Activated T-cell treated with anti-CD3 and anti-CD28 coated beads, Interleukin-2, amount 50 U/mL, for 4 hours (primary cell): ENCODE measurements around the gene MED10. TPM values are rescaled to one million over a fixed set of nuclear protein-coding genes. Genes with fewer than 3 reads are reported as not detected.

Source experiments
- ATAC-seq, 2 donors: fragments of 200-7000 bp; cut with Tn5 transposase; one replicate each; pipeline ENCODE4 v1.10.0; 2021
- DNase-seq: peaks from one replicate; pipeline ENCODE4 v3.0.0-alpha.2; 2020
- H3K27me3 Mint-ChIP-seq: one replicate; pipeline ENCODE4 v1.8.0; 2021; ENCODE audit warnings: low read depth, mixed read lengths
- H3K36me3 Mint-ChIP-seq: one replicate; pipeline ENCODE4 v1.8.0; 2022; ENCODE audit warnings: mixed read lengths; ENCODE audit not compliant: insufficient read depth
- H3K4me1 Mint-ChIP-seq: one replicate; pipeline ENCODE4 v1.8.0; 2021; ENCODE audit warnings: low read depth, mixed read lengths
- H3K4me3 Mint-ChIP-seq: one replicate; pipeline ENCODE4 v1.8.0; 2021; ENCODE audit warnings: mild to moderate bottlenecking, moderate library complexity, mixed read lengths
- H3K9me3 Mint-ChIP-seq: one replicate; pipeline ENCODE4 v1.8.0; 2021; ENCODE audit warnings: mixed read lengths
- total RNA-seq, 3 donors: library from RNA; stranded (reverse); gene quantifications; one replicate each; pipeline ENCODE4 v1.2.1, GENCODE V29; 2021

Gene MED10
- total RNA-seq, 3 donors from 2014 or later = 82.1 to 97.3 (median 83.5) TPM

GRCh38 chr5:6407558-6408259, 29.4 kb upstream of the MED10 start:
- no peak overlapping the region for H3K4me3 Mint-ChIP-seq
- ATAC-seq = no peak
- H3K36me3 Mint-ChIP-seq = no peaks in the 10 kb centered on the region
- no peak for DNase-seq
- H3K9me3 Mint-ChIP-seq = no peaks in the 10 kb centered on the region
- peaks cover 18% of the 10 kb centered on the region for H3K27me3 Mint-ChIP-seq
- no peaks in the 10 kb centered on the region for H3K4me1 Mint-ChIP-seq

- DNase-seq (no peak), ATAC-seq (no peak)
- H3K9me3 Mint-ChIP-seq = no peaks in the 10 kb centered on the region
- H3K27me3 Mint-ChIP-seq = peaks cover 28% of the 10 kb centered on the region
- no peaks in the 10 kb centered on the region for H3K36me3 Mint-ChIP-seq
- H3K4me3 Mint-ChIP-seq = no peak overlapping the region
- H3K4me1 Mint-ChIP-seq = no peaks in the 10 kb centered on the region
These were observed 27.2 kb upstream of the MED10 start for GRCh38 chr5:6405591-6405990.

GRCh38 chr5:6404129-6404528, 25.8 kb upstream of the MED10 start:
- ATAC-seq (no peak), DNase-seq (no peak)
- Mint-ChIP-seq H3K36me3 (no peaks in the 10 kb centered on the region), H3K9me3 (no peaks in the 10 kb centered on the region), H3K27me3 (peaks cover 30% of the 10 kb centered on the region), H3K4me3 (no peak overlapping the region), H3K4me1 (no peaks in the 10 kb centered on the region)

GRCh38 chr5:6403416-6403815, 25.1 kb upstream of the MED10 start:
- no peaks in the 10 kb centered on the region for H3K4me1 Mint-ChIP-seq
- no peak for DNase-seq
- ATAC-seq = no peak

GRCh38 chr5:6402939-6403338, 24.6 kb upstream of the MED10 start:
- DNase-seq (no peak), ATAC-seq (no peak)
- peaks cover 26% of the 10 kb centered on the region for H3K27me3 Mint-ChIP-seq
- no peaks in the 10 kb centered on the region for H3K4me1 Mint-ChIP-seq
- no peaks in the 10 kb centered on the region for H3K36me3 Mint-ChIP-seq
- H3K9me3 Mint-ChIP-seq = no peaks in the 10 kb centered on the region
- no peak overlapping the region for H3K4me3 Mint-ChIP-seq

More at GRCh38 chr5:6403416-6403815, 25.1 kb upstream of the MED10 start:
- Mint-ChIP-seq H3K36me3 (no peaks in the 10 kb centered on the region), H3K27me3 (peaks cover 27% of the 10 kb centered on the region), H3K4me3 (no peak overlapping the region), H3K9me3 (no peaks in the 10 kb centered on the region)

DNA sequence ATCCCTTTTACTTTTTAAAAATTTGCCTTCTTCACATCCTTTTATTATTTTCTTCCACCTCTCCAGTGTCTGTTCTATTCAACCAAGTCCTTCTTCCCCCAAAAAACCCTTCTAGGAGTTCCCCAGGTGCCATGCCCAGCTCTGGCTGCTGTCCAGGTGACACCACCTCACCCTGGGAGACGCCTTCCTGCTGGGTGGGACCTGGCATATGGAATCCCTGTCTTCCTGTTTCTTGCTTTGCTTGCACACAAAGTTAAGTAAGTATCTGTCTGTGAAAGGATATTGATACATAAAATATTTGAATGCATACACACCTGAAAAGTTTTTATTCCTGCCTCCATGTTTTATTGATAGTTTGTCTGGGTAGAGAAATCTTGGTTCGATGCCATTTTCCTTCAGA, 23.1 kb upstream of the MED10 start:
- Mint-ChIP-seq H3K27me3 (peaks cover 22% of the 10 kb centered on the region), H3K4me3 (no peak overlapping the region), H3K9me3 (no peaks in the 10 kb centered on the region), H3K4me1 (no peaks in the 10 kb centered on the region), H3K36me3 (no peaks in the 10 kb centered on the region)
- DNase-seq = no peak
- ATAC-seq = no peak

DNA sequence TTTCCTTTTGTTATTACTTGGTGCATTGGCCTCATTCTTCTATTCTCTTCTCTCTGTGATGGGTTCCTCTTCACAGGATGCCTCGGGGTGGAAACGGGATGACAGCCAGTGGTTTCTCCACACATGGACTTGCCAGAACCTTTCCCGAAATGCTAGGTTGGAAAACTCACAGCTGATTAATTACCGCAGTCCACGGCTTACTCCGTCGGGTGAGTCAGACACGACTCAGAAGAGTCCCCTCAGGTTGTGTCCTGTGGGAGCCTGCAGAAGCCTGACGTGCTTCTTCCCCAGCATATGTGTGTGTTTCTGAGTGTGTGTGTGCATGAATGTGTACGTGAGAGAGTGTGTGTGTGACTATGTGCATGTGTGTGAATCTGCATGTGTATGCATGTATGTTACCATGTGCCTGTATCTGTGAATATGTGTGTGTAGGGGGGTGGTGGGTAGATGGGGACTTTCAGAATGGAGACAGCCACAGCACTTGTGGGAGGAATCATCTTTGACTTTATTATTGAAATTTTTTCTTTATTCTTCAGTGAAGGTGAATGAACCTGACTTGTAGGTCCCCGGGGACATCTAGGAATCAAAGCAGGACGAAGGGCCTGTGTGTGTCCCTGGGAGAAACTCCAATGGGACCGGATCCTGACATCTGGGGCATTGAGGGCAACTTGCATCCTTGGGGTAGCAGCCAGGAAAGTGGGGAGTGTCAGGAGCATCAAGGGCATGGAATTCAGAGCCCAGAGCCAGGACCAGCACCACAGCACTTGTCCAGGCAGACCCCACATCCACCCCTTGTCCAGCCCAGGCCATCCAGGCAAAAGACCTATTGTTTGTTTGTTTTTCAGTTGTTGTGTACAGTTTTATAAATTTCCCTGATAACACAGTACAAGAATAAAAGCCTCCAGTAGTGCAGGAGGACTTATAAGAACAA, 21.9 kb upstream of the MED10 start:
- no peaks in the 10 kb centered on the region for H3K36me3 Mint-ChIP-seq
- peaks cover 25% of the 10 kb centered on the region for H3K27me3 Mint-ChIP-seq
- no peak overlapping the region for H3K4me3 Mint-ChIP-seq
- H3K9me3 Mint-ChIP-seq = no peaks in the 10 kb centered on the region
- H3K4me1 Mint-ChIP-seq = no peaks in the 10 kb centered on the region
- DNase-seq = no peak
- ATAC-seq = no peak

- DNase-seq (no peak), ATAC-seq (no peak)
- peaks cover 23% of the 10 kb centered on the region for H3K27me3 Mint-ChIP-seq
- no peaks in the 10 kb centered on the region for H3K4me1 Mint-ChIP-seq
- H3K9me3 Mint-ChIP-seq = no peaks in the 10 kb centered on the region
- H3K4me3 Mint-ChIP-seq = no peak overlapping the region
- H3K36me3 Mint-ChIP-seq = no peaks in the 10 kb centered on the region
These were observed 20.4 kb upstream of the MED10 start for GRCh38 chr5:6398570-6399230.

GRCh38 chr5:6397536-6398269, 19.4 kb upstream of the MED10 start:
- Mint-ChIP-seq H3K4me3 (no peak overlapping the region), H3K36me3 (no peaks in the 10 kb centered on the region), H3K27me3 (peaks cover 28% of the 10 kb centered on the region), H3K9me3 (no peaks in the 10 kb centered on the region), H3K4me1 (peaks cover 3% of the 10 kb centered on the region)
- ATAC-seq = no peak
- DNase-seq = no peak

DNA sequence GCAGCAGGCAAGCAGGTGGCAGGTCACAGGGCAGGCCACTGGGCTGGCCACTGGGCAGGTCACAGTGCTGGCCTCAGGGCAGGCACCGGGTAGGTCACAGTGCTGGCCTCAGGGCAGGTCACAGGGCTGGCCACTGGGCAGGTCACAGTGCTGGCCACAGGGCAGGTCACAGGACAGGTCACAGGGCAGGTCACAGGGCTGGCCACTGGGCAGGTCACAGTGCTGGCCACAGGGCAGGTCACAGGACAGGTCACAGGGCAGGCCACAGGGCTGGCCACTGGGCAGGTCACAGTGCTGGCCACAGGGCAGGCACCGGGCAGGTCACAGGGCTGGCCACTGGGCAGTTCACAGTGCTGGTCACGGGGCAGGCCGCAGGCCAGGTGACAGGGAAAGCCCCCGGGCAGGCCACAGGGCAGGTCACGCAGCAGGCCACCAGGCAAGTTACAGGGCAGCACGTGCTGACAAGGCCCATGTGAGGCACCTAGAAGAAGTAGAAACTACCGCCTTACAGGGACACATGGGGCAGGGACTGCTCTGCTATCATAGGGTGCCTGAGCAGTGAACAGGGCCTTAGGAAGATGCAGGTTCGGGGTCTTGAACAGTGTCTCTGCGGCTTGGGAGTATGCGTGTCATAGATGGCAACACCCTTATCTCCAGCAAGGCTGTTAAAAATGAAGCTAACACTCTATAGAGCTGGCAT, 18.6 kb upstream of the MED10 start:
- Mint-ChIP-seq H3K4me3 (no peak overlapping the region), H3K36me3 (no peaks in the 10 kb centered on the region), H3K9me3 (no peaks in the 10 kb centered on the region), H3K27me3 (peaks cover 28% of the 10 kb centered on the region), H3K4me1 (peaks cover 3% of the 10 kb centered on the region)
- DNase-seq (no peak), ATAC-seq (no peak)

GRCh38 chr5:6396043-6396442, 17.7 kb upstream of the MED10 start:
- no peak for ATAC-seq
- H3K36me3 Mint-ChIP-seq = no peaks in the 10 kb centered on the region
- H3K4me3 Mint-ChIP-seq = no peak overlapping the region
- no peak for DNase-seq
- no peaks in the 10 kb centered on the region for H3K9me3 Mint-ChIP-seq
- H3K27me3 Mint-ChIP-seq = peaks cover 25% of the 10 kb centered on the region
- H3K4me1 Mint-ChIP-seq = peaks cover 3% of the 10 kb centered on the region

GRCh38 chr5:6395621-6396020, 17.3 kb upstream of the MED10 start:
- peaks cover 25% of the 10 kb centered on the region for H3K27me3 Mint-ChIP-seq

GRCh38 chr5:6395102-6395445, 16.7 kb upstream of the MED10 start:
- ATAC-seq = no peak
- Mint-ChIP-seq H3K27me3 (peaks cover 26% of the 10 kb centered on the region), H3K36me3 (no peaks in the 10 kb centered on the region), H3K4me3 (no peak overlapping the region), H3K4me1 (peaks cover 3% of the 10 kb centered on the region), H3K9me3 (no peaks in the 10 kb centered on the region)
- DNase-seq = no peak

More at GRCh38 chr5:6395621-6396020, 17.3 kb upstream of the MED10 start:
- Mint-ChIP-seq H3K9me3 (no peaks in the 10 kb centered on the region), H3K4me1 (peaks cover 3% of the 10 kb centered on the region), H3K36me3 (no peaks in the 10 kb centered on the region), H3K4me3 (no peak overlapping the region)
- DNase-seq = no peak
- ATAC-seq = no peak
